AG04450 (cell line): Measurements from ENCODE around the gene CUL4B. TPM values are rescaled to one million over a fixed set of nuclear protein-coding genes. Genes with fewer than 3 reads are reported as not detected.
"Not testable (repeated sequence)": the region's sequence is repeated elsewhere in the genome, so short reads cannot be mapped to it uniquely, and the experiment has no call there.

Source experiments
- CTCF ChIA-PET: fragments of 300-600, 350-600 bp; formaldehyde crosslinking; extraction: SDS; loops from one replicate; lab custom pipeline; 2022; ENCODE audit warnings: antibody characterized with exemption, inconsistent platforms; lab: Charles Lee
- POLR2A ChIA-PET: fragments of 350-600 bp; formaldehyde crosslinking; extraction: SDS; loops from one replicate; lab custom pipeline; 2021; ENCODE audit warnings: antibody characterized with exemption, inconsistent platforms; lab: Yijun Ruan, JAX
- DNase-seq: peaks from one replicate; pipeline ENCODE4 v3.0.0-alpha.2; 2011; ENCODE audit warnings: low read depth, low spot score
- H3K27ac ChIP-seq: one replicate; pipeline ENCODE4 v1.5.1; 2012; ENCODE audit warnings: low read depth, low read length, control low read depth
- H3K27me3 ChIP-seq: one replicate; pipeline ENCODE4 v1.6.0; 2012; ENCODE audit warnings: low read length; ENCODE audit not compliant: control insufficient read depth, insufficient read depth
- H3K4me3 ChIP-seq: 2 replicates; pipeline ENCODE4 v1.5.1; 2011; ENCODE audit warnings: mild to moderate bottlenecking, low read depth, low read length, control low read depth
- H3K9me3 ChIP-seq: 2 replicates; pipeline ENCODE4 v1.5.1; 2012; ENCODE audit warnings: low read length; ENCODE audit not compliant: control insufficient read depth, insufficient read depth
- polyA plus RNA-seq: library from polyadenylated mRNA; depleted of rRNA; stranded (reverse); fragments of >200 nt; gene quantifications from 2 replicates; pipeline ENCODE4 v1.2.3, GENCODE V29; 2011
- TF ChIP-seq, protein P1 (sequence below): IDR thresholded peaks from 2 replicates; pipeline ENCODE4 v1.5.1; 2011; ENCODE audit warnings: low read depth, low read length, control low read depth, inconsistent platforms

Gene CUL4B
- polyA plus RNA-seq, 1 experiment, result 64.5 TPM

DNA sequence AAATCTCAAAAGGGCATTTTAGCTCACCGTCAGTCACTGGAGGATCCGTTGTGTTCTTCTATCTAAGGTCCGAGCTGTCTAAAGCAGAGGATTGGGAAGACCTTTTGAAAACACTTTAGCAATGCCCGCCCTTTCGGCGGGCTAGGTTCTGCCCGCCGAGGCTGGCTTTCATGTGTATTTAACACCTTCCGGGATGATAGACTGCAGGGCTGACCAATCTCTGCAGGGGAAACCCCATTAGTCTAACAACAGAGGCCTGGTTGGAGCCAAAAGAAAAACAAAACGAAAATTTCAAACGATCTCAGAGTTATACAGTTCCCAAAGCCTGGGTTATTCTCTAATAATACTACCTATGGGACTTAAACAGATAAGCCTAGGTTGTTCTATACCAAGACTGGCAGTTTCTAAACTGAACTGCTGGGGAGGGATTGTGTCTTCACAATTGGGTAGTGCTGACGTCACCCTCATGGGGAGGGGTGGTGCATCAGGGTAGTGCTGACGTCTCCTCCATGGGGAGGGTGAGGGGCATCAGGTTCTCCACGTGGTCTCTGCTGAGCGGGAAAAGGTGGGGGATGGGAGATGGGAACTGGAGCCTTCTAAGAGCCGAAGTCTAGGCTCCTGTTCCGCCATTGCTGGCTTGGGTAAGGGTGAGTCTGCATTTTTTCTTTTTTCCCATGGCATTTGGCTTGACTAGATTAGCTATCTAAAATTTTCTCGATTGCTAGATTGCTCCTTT lies 14.8 kb upstream of the CUL4B start:
- no peaks in the 10 kb centered on the region for H3K27me3 ChIP-seq
- no peaks in the 10 kb centered on the region for H3K9me3 ChIP-seq
- no peak for DNase-seq
- TF ChIP-seq, protein P1, sequence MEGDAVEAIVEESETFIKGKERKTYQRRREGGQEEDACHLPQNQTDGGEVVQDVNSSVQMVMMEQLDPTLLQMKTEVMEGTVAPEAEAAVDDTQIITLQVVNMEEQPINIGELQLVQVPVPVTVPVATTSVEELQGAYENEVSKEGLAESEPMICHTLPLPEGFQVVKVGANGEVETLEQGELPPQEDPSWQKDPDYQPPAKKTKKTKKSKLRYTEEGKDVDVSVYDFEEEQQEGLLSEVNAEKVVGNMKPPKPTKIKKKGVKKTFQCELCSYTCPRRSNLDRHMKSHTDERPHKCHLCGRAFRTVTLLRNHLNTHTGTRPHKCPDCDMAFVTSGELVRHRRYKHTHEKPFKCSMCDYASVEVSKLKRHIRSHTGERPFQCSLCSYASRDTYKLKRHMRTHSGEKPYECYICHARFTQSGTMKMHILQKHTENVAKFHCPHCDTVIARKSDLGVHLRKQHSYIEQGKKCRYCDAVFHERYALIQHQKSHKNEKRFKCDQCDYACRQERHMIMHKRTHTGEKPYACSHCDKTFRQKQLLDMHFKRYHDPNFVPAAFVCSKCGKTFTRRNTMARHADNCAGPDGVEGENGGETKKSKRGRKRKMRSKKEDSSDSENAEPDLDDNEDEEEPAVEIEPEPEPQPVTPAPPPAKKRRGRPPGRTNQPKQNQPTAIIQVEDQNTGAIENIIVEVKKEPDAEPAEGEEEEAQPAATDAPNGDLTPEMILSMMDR, result no peak
- POLR2A ChIA-PET, result no interaction called here
- no peak overlapping the region for H3K4me3 ChIP-seq
- H3K27ac ChIP-seq, result no peak overlapping the region
- CTCF ChIA-PET, result interaction anchor here (0.6 kb wide), 1 partner anchor 67 kb away, joined by 4 read pairs; no protein-coding TSS in a partner anchor

DNA sequence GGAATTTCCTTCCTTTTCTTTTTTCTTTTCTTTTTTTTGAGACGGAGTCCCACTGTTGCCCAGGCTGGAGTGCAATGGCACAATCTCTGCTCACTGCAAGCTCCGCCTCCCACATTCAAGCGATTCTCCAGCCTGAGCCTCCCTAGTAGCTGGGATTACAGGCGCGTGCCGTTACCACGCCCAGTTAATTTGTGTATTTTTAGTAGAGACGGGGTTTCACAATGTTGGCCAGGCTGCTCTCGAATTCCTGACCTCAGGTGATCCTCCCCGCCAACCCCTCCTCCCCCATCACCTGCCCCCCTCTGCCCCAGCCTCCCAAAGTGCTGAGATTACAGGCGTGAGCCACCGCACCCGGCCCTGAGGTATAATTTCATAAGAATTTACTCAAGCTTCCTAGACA lies 13.0 kb upstream of the CUL4B start:
- H3K27ac ChIP-seq, H3K4me3 ChIP-seq, CTCF ChIA-PET, H3K27me3 ChIP-seq, H3K9me3 ChIP-seq, DNase-seq, POLR2A ChIA-PET: not testable (repeated sequence)

GRCh38 chrX:120570011-120570600 lies 9.3 kb upstream of the CUL4B start:
- POLR2A ChIA-PET, result no interaction called here
- TF ChIP-seq, protein P1, result no peak
- Histone ChIP-seq H3K27me3 (no peaks in the 10 kb centered on the region), H3K4me3 (no peak overlapping the region), H3K9me3 (no peaks in the 10 kb centered on the region), H3K27ac (no peak overlapping the region)
- no peak for DNase-seq
- CTCF ChIA-PET, result interaction anchor here (1.1 kb wide), 1 partner anchor 34 kb away, joined by 6 read pairs; the partner anchor contains the start of gene MCTS1

DNA sequence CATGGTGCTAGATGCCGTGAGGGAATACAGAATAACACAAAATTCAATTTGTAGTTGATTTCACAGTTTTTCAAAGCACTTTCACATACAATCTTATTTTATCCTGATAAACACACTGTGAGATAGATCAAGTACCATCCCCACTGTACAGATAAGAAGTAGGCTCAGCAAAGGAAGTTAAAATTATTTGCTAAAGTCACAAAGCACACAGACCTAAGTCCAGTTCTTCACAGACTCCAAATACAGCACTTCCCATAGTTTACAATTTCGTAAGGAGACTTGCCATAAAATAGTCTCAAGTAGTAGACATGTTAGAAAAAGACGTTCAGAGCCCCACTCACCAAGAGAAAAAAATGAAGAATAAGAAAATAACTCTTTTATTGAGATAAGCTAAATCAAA lies 7.8 kb upstream of the CUL4B start:
- ChIA-PET CTCF (no interaction called here), POLR2A (no interaction called here)
- Histone ChIP-seq H3K27me3 (no peaks in the 10 kb centered on the region), H3K4me3 (no peak overlapping the region), H3K9me3 (no peaks in the 10 kb centered on the region), H3K27ac (no peak overlapping the region)
- TF ChIP-seq, protein P1, result no peak
- DNase-seq, result no peak

GRCh38 chrX:120568035-120568434 lies 7.3 kb upstream of the CUL4B start:
- ChIA-PET CTCF (no interaction called here), POLR2A (no interaction called here)
- Histone ChIP-seq H3K27me3 (no peaks in the 10 kb centered on the region), H3K4me3 (no peak overlapping the region), H3K27ac (no peak overlapping the region), H3K9me3 (no peaks in the 10 kb centered on the region)
- DNase-seq, result no peak
- TF ChIP-seq, protein P1, result no peak
